Activated gamma-delta T cell (primary cell): ENCODE results near the gene NRXN3.

Experiments used
- DNase-seq: peaks from one replicate; lab custom pipeline; 2025; lab: John Stamatoyannopoulos, UW

Gene NRXN3

GRCh38 chr14:79413734-79414428 lies 1243.7 kb downstream of the NRXN3 start:
- no peak for DNase-seq

- DNase-seq: no peak
These were observed 1245.6 kb downstream of the NRXN3 start for GRCh38 chr14:79415726-79416125.

GRCh38 chr14:79417961-79418360 lies 1247.8 kb downstream of the NRXN3 start:
- no peak for DNase-seq

GRCh38 chr14:79418649-79419415 lies 1248.7 kb downstream of the NRXN3 start:
- DNase-seq: no peak

- no peak for DNase-seq
These were observed 1249.6 kb downstream of the NRXN3 start for GRCh38 chr14:79419571-79420327.

- DNase-seq: no peak
These were observed 1250.6 kb downstream of the NRXN3 start for GRCh38 chr14:79420725-79421124.

GRCh38 chr14:79421811-79422210 lies 1251.6 kb downstream of the NRXN3 start:
- DNase-seq: no peak

- no peak for DNase-seq
These were observed 1254.3 kb downstream of the NRXN3 start for GRCh38 chr14:79424462-79424861.

GRCh38 chr14:79426103-79426755 lies 1256.1 kb downstream of the NRXN3 start:
- no peak for DNase-seq

- no peak for DNase-seq
These were observed 1262.5 kb downstream of the NRXN3 start for GRCh38 chr14:79432640-79433039.

- no peak for DNase-seq
These were observed 1266.2 kb downstream of the NRXN3 start for GRCh38 chr14:79436335-79436734.

GRCh38 chr14:79437951-79438350 lies 1267.8 kb downstream of the NRXN3 start:
- no peak for DNase-seq

- no peak for DNase-seq
These were observed 1268.6 kb downstream of the NRXN3 start for GRCh38 chr14:79438696-79439342.

- DNase-seq: no peak
These were observed 1272.6 kb downstream of the NRXN3 start for GRCh38 chr14:79442786-79443185.

GRCh38 chr14:79443602-79444001 lies 1273.4 kb downstream of the NRXN3 start:
- DNase-seq: no peak

- no peak for DNase-seq
These were observed 1278.8 kb downstream of the NRXN3 start for GRCh38 chr14:79448960-79449359.

GRCh38 chr14:79451601-79452000 lies 1281.4 kb downstream of the NRXN3 start:
- DNase-seq: no peak

GRCh38 chr14:79453276-79453675 lies 1283.1 kb downstream of the NRXN3 start:
- no peak for DNase-seq

GRCh38 chr14:79464468-79464867 lies 1294.3 kb downstream of the NRXN3 start:
- DNase-seq: no peak

- no peak for DNase-seq
These were observed 1295.5 kb downstream of the NRXN3 start for GRCh38 chr14:79465651-79466050.

- DNase-seq: no peak
These were observed 1296.9 kb downstream of the NRXN3 start for GRCh38 chr14:79466938-79467527.
